CD14-positive monocyte (primary cell): Measurements from ENCODE around the gene SLC35E3. TPM values are rescaled to one million over a fixed set of nuclear protein-coding genes. Genes with fewer than 3 reads are reported as not detected.

Experiments
- DNase-seq, 3 donors: peaks; one replicate each; pipeline ENCODE4 v3.0.0-alpha.2; 2011 to 2022
- H2AFZ ChIP-seq: 2 replicates; pipeline ENCODE4 v1.6.0; 2012; ENCODE audit warnings: mild to moderate bottlenecking, low read depth, low read length, inconsistent platforms; ENCODE audit not compliant: insufficient read depth, poor library complexity, severe bottlenecking
- H3K27ac ChIP-seq, 2 donors: 1 replicate in 1 of 2; 2 replicates in 1 of 2; pipeline ENCODE4 v1.5.1; 2012 to 2013; ENCODE audit warnings: low read length in 2 of 2, control low read depth in 1 of 2, inconsistent platforms in 1 of 2, low read depth in 1 of 2, mild to moderate bottlenecking in 1 of 2
- H3K27me3 ChIP-seq, 2 donors: one replicate each; pipeline versions ENCODE4 v1.6.0 to v1.6.1; 2011 to 2013; ENCODE audit warnings: low read length in 2 of 2; ENCODE audit not compliant: control insufficient read depth in 2 of 2, insufficient read depth in 2 of 2
- H3K36me3 ChIP-seq, 2 donors: replicated peaks in 1 of 2; 1 replicate in 1 of 2; 2 replicates in 1 of 2; pipeline versions ENCODE4 v1.5.1 to v1.6.1; 2012 to 2013; ENCODE audit warnings: low read length in 2 of 2, control low read depth in 1 of 2, inconsistent platforms in 1 of 2, mild to moderate bottlenecking in 1 of 2; ENCODE audit not compliant: insufficient read depth in 2 of 2, control insufficient read depth in 1 of 2
- H3K4me1 ChIP-seq, 2 donors: 1 replicate in 1 of 2; 2 replicates in 1 of 2; pipeline versions ENCODE4 v1.5.1 to v1.6.1; 2012 to 2013; ENCODE audit warnings: low read length in 2 of 2, control low read depth in 1 of 2, inconsistent platforms in 1 of 2, mild to moderate bottlenecking in 1 of 2, moderate library complexity in 1 of 2; ENCODE audit not compliant: insufficient read depth in 2 of 2, control insufficient read depth in 1 of 2
- H3K4me2 ChIP-seq: replicated peaks from 2 replicates; pipeline ENCODE3; 2012; ENCODE audit warnings: low read length, moderate library complexity, mild to moderate bottlenecking; ENCODE audit not compliant: poor library complexity, severe bottlenecking; ENCODE audit errors: extremely low read depth
- H3K4me3 ChIP-seq, 3 experiments: fragments of 200-600 bp in 1 of 3; sonication (generic) in 1 of 3; replicated peaks in 1 of 3; 1 replicate in 2 of 3; 2 replicates in 1 of 3; pipeline ENCODE4 v1.5.1; 2011 to 2013; ENCODE audit warnings: low read length in 3 of 3, mild to moderate bottlenecking in 3 of 3, control low read depth in 2 of 3, low read depth in 2 of 3, inconsistent platforms in 1 of 3, moderate library complexity in 1 of 3
- H3K79me2 ChIP-seq: 2 replicates; pipeline ENCODE4 v1.6.0; 2012; ENCODE audit warnings: mild to moderate bottlenecking, control low read depth, inconsistent platforms, low read length, moderate library complexity; ENCODE audit not compliant: insufficient read depth
- H3K9ac ChIP-seq: 2 replicates; pipeline ENCODE4 v1.6.0; 2017; ENCODE audit warnings: low read length, mild to moderate bottlenecking; ENCODE audit not compliant: insufficient read depth, poor library complexity, severe bottlenecking
- H3K9me3 ChIP-seq, 2 donors: replicated peaks in 1 of 2; 1 replicate in 1 of 2; 2 replicates in 1 of 2; pipeline versions ENCODE4 v1.5.1 to v1.6.1; 2012 to 2013; ENCODE audit warnings: low read length in 2 of 2, control low read depth in 1 of 2; ENCODE audit not compliant: control insufficient read depth in 1 of 2, insufficient read depth in 1 of 2
- H4K20me1 ChIP-seq: 2 replicates; pipeline ENCODE4 v1.6.0; 2012; ENCODE audit warnings: mild to moderate bottlenecking, low read length, control low read depth, moderate library complexity; ENCODE audit not compliant: insufficient read depth
- H3K27ac Mint-ChIP-seq, 7 donors: one replicate each; pipeline ENCODE4 v1.8.0; 2020; ENCODE audit warnings: mild to moderate bottlenecking in 7 of 7, mixed read lengths in 7 of 7, moderate library complexity in 6 of 7, inconsistent platforms in 2 of 7
- H3K27me3 Mint-ChIP-seq, 3 donors: one replicate each; pipeline ENCODE4 v1.8.0; 2021 to 2022; ENCODE audit warnings: low read depth in 3 of 3, mild to moderate bottlenecking in 3 of 3, mixed read lengths in 3 of 3, moderate library complexity in 3 of 3, inconsistent platforms in 1 of 3
- H3K36me3 Mint-ChIP-seq, 2 donors: one replicate each; pipeline ENCODE4 v1.8.0; 2020; ENCODE audit warnings: mixed read lengths in 2 of 2, inconsistent platforms in 1 of 2, mild to moderate bottlenecking in 1 of 2
- H3K4me1 Mint-ChIP-seq: one replicate; pipeline ENCODE4 v1.8.0; 2020; ENCODE audit warnings: mild to moderate bottlenecking, mixed read lengths
- H3K4me3 Mint-ChIP-seq, 2 donors: one replicate each; pipeline ENCODE4 v1.8.0; 2020; ENCODE audit warnings: mild to moderate bottlenecking in 2 of 2, mixed read lengths in 2 of 2, moderate library complexity in 1 of 2
- H3K9me3 Mint-ChIP-seq, 7 donors: one replicate each; pipeline ENCODE4 v1.8.0; 2020 to 2022; ENCODE audit warnings: mixed read lengths in 7 of 7, mild to moderate bottlenecking in 6 of 7, moderate library complexity in 6 of 7, inconsistent platforms in 2 of 7
- WGBS: methylation state at CpG from one replicate; pipeline ENCODE4 v1.1.5; 2013; ENCODE audit warnings: missing lambda C conversion rate; ENCODE audit not compliant: insufficient coverage; 5-methylcytosine and 5-hydroxymethylcytosine counted together
- intact Hi-C, 2 donors: fragments of 100-400 bp; cut with micrococcal nuclease; formaldehyde crosslinking; loops; one replicate each; pipeline versions ENCODE4 v1.15.0 to v1.15.1; 2023
- polyA plus RNA-seq, 3 donors: library from polyadenylated mRNA; depleted of rRNA in 1 of 3; unstranded in 2 of 3; stranded (reverse) in 1 of 3; fragments of 300-500 nt in 2 of 3; fragments of >200 nt in 1 of 3; fragmentation: Illumina TruSeq in 2 of 3; gene quantifications; 1 replicate in 2 of 3; 2 replicates in 1 of 3; pipeline ENCODE4 v1.2.3, GENCODE V29; 2012 to 2021
- TF ChIP-seq, protein P1 (sequence below): fragments of 200-600 bp; IDR thresholded peaks from one replicate; pipeline ENCODE4 v1.8.0; 2022; ENCODE audit warnings: antibody characterized with exemption, mild to moderate bottlenecking

The SLC35E3 gene
- polyA plus RNA-seq, 3 donors: 4.3 to 12.4 (median 10.9) TPM

DNA sequence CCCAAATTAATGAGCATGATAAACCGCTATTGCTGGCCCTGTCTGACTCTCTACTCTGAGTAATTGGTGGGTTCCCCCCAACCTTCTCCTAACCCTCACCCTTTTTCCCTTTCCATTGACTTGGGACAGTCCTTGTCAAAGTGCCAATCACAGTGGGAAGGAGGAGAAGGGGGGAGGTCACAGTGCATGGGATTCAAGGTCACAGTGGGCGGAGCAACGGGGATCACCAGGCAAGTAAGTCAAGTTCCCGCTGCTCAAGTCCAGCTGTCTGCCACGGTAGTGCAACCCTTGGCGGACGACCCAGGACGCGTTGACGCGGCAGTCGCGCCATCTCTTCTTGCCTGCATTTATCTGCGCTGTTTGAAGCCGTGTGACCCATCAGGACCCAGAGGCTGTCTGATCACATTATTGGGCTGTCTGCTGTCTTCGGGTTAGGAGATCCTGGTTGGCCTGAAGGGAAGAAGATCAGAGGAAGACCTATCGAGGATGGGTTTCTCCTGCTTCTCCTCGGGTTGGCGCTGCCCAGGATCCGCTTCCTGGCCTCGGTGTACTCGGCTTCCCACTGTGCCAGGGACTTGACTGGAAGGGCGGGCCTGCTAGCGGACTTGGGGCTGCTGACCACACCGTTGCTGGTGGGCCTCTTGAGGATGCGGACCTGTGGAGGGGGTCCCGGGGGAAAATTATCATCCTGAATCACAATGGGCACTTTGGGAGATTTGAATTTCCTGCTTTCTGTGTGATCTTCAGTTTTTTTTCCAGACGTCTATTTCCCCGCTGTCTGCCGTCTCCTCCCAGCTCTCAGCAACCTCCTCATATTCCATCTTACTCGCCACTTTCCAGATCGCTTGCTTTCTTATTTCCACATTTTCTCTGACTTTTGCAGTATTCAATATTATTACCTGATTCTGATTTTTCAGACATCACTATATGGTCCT is 58.9 kb downstream of the SLC35E3 start:
- TF ChIP-seq, protein P1, sequence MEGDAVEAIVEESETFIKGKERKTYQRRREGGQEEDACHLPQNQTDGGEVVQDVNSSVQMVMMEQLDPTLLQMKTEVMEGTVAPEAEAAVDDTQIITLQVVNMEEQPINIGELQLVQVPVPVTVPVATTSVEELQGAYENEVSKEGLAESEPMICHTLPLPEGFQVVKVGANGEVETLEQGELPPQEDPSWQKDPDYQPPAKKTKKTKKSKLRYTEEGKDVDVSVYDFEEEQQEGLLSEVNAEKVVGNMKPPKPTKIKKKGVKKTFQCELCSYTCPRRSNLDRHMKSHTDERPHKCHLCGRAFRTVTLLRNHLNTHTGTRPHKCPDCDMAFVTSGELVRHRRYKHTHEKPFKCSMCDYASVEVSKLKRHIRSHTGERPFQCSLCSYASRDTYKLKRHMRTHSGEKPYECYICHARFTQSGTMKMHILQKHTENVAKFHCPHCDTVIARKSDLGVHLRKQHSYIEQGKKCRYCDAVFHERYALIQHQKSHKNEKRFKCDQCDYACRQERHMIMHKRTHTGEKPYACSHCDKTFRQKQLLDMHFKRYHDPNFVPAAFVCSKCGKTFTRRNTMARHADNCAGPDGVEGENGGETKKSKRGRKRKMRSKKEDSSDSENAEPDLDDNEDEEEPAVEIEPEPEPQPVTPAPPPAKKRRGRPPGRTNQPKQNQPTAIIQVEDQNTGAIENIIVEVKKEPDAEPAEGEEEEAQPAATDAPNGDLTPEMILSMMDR: no peak
- peaks cover 14 to 21% of the 10 kb centered on the region in 2 donors for H3K4me1 ChIP-seq
- H3K36me3 ChIP-seq: peaks cover 5% of the 10 kb centered on the region in 2 donors
- no peak overlapping the region for H2AFZ ChIP-seq
- Mint-ChIP-seq H3K4me3 (no peak overlapping the region), H3K27ac (no peak overlapping the region), H3K36me3 (peaks cover 5 to 7% of the 10 kb centered on the region in 2 donors), H3K4me1 (peaks cover 16% of the 10 kb centered on the region), H3K27me3 (peaks cover 0 to 4% (median 2%) of the 10 kb centered on the region in 3 donors), H3K9me3 (peaks cover 0 to 6% (median 0%) of the 10 kb centered on the region in 7 donors)
- no peak overlapping the region for H3K9ac ChIP-seq
- H3K27ac ChIP-seq: no peak overlapping the region
- no peaks in the 10 kb centered on the region for H3K27me3 ChIP-seq
- peaks cover 6% of the 10 kb centered on the region for H4K20me1 ChIP-seq
- intact Hi-C loops: no loop called here
- DNase-seq: no peak
- H3K9me3 ChIP-seq: no peaks in the 10 kb centered on the region
- H3K4me2 ChIP-seq: no peak overlapping the region
- H3K4me3 ChIP-seq: no peak overlapping the region
- H3K79me2 ChIP-seq: peaks cover 20% of the 10 kb centered on the region
- 96% methylated on average over 30 of the region's 32 CpGs for WGBS

DNA sequence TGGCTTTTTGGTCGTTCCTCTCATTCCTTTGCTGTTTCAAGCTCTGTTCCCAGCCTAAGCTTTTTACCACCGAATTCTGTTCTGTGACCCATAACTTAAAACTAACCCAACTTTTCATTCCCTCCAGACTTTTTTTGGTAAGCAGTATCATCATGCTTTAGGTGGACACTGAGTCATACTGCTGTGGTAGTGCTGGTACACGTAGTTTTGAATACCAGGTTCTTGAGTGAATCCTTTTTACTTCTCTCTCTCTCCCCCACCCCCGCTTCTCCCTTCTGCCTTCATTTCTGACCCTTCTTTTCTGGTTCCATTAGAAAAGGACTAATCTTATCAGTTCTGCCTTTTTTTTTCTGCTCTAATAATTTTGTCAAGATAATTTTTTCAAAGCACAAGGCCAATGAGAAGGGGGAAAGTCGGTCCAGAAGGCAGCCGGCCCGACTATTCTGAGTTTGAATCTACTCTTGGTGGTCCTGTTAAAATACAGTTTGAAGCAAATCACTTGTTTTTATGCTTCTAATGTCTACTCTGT is 59.7 kb downstream of the SLC35E3 start:
- Histone ChIP-seq H2AFZ (no peak overlapping the region), H3K4me2 (no peak overlapping the region), H3K4me1 (peaks cover 14 to 22% of the 10 kb centered on the region in 2 donors), H3K79me2 (peaks cover 27% of the 10 kb centered on the region), H3K9me3 (no peaks in the 10 kb centered on the region), H4K20me1 (peaks cover 11% of the 10 kb centered on the region), H3K27me3 (no peaks in the 10 kb centered on the region), H3K27ac (no peak overlapping the region), H3K36me3 (peaks cover 6 to 7% of the 10 kb centered on the region in 2 donors), H3K9ac (no peak overlapping the region), H3K4me3 (no peak overlapping the region)
- Mint-ChIP-seq H3K9me3 (peaks cover 0 to 6% (median 0%) of the 10 kb centered on the region in 7 donors), H3K27me3 (peaks cover 0 to 4% (median 0%) of the 10 kb centered on the region in 3 donors), H3K4me1 (peaks cover 16% of the 10 kb centered on the region), H3K4me3 (no peak overlapping the region), H3K36me3 (peaks cover 5 to 13% of the 10 kb centered on the region in 2 donors), H3K27ac (no peak overlapping the region)
- no peak for DNase-seq
- TF ChIP-seq, protein P1: no peak
- intact Hi-C loops: no loop called here
- 100% methylated on average over 4 of the region's 7 CpGs for WGBS
